Mammary epithelial cell (primary cell): ENCODE data around the gene TBPL1.

ENCODE experiments used
- EZH2 ChIP-seq: IDR thresholded peaks from 2 replicates; pipeline ENCODE4 v1.6.1; 2012; ENCODE audit warnings: low read length, inconsistent platforms, borderline replicate concordance
- TF ChIP-seq, protein P1 (sequence below), 2 donors: IDR thresholded peaks in 1 of 2; conservative IDR thresholded peaks in 1 of 2; 2 replicates each; pipeline ENCODE4 v1.5.1; 2011 to 2012; ENCODE audit warnings: inconsistent platforms in 2 of 2, low read length in 2 of 2, mild to moderate bottlenecking in 2 of 2, control low read depth in 1 of 2, low read depth in 1 of 2; ENCODE audit not compliant: insufficient read depth in 1 of 2; ENCODE audit errors: extremely low read depth in 1 of 2

DNA sequence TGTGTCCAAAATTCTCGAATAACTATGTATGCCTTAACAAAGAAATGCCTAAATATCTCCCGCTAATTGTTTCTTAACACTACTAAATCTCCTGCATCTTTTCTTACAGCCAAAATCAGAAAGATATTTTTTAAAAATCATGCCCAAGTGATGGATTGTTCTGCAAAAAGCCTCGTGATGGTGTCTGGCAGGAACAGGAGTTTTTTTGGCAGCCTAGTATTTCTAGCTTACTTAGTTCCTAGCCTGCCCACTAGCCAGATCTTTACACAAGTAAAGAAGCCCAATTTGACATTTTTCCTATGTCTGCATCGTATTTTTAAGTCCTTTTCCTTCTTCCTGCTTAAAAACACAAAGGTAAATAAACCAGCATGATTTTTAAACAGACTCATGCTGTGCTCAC, 67.9 kb downstream of the TBPL1 start:
- TF ChIP-seq, protein P1, sequence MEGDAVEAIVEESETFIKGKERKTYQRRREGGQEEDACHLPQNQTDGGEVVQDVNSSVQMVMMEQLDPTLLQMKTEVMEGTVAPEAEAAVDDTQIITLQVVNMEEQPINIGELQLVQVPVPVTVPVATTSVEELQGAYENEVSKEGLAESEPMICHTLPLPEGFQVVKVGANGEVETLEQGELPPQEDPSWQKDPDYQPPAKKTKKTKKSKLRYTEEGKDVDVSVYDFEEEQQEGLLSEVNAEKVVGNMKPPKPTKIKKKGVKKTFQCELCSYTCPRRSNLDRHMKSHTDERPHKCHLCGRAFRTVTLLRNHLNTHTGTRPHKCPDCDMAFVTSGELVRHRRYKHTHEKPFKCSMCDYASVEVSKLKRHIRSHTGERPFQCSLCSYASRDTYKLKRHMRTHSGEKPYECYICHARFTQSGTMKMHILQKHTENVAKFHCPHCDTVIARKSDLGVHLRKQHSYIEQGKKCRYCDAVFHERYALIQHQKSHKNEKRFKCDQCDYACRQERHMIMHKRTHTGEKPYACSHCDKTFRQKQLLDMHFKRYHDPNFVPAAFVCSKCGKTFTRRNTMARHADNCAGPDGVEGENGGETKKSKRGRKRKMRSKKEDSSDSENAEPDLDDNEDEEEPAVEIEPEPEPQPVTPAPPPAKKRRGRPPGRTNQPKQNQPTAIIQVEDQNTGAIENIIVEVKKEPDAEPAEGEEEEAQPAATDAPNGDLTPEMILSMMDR (conservative IDR thresholded peaks at IDR 0.05 in 1 of 2, IDR thresholded peaks at IDR 0.05 in 1 of 2; ENCODE audit: extremely low read depth in 1 of 2, insufficient read depth in 1 of 2, low read depth in 1 of 2, low read length in 2 of 2), result no peak
- no peak for TF ChIP-seq EZH2
